Progenitor cell of endocrine pancreas (in vitro differentiated cells): ENCODE measurements around the gene SLC6A6. TPM values are rescaled to one million over a fixed set of nuclear protein-coding genes. Genes with fewer than 3 reads are reported as not detected.

Experiments used
- DNase-seq: peaks from one replicate; pipeline ENCODE4 v3.0.0; 2021; ENCODE audit warnings: low spot score; ENCODE audit not compliant: unreplicated experiment
- H3K27ac Mint-ChIP-seq: 2 replicates; pipeline ENCODE4 v1.8.0; 2021; ENCODE audit warnings: mild to moderate bottlenecking, moderate library complexity, mixed read lengths
- H3K27me3 Mint-ChIP-seq: 2 replicates; pipeline ENCODE4 v1.8.0; 2021; ENCODE audit warnings: mixed read lengths
- H3K36me3 Mint-ChIP-seq: 2 replicates; pipeline ENCODE4 v1.8.0; 2022; ENCODE audit warnings: mixed read lengths; ENCODE audit not compliant: insufficient read depth
- H3K4me1 Mint-ChIP-seq: 2 replicates; pipeline ENCODE4 v1.8.0; 2021; ENCODE audit warnings: low read depth, mixed read lengths
- H3K4me3 Mint-ChIP-seq: 2 replicates; pipeline ENCODE4 v1.8.0; 2021; ENCODE audit warnings: low read depth, mild to moderate bottlenecking, moderate library complexity, mixed read lengths
- H3K9me3 Mint-ChIP-seq: 2 replicates; pipeline ENCODE4 v1.8.0; 2021; ENCODE audit warnings: low read depth, mixed read lengths
- CTCF ChIP-seq: fragments of 200-600 bp; sonication (generic); IDR thresholded peaks from one replicate; pipeline ENCODE4 v1.5.0; 2021; ENCODE audit warnings: antibody characterized with exemption, mild to moderate bottlenecking; ENCODE audit not compliant: unreplicated experiment
- total RNA-seq: library from RNA; stranded (reverse); gene quantifications from 2 replicates; pipeline ENCODE4 v1.2.1, GENCODE V29; 2021

The SLC6A6 gene
- total RNA-seq, 1 donor from 2014 or later, result 23.8 TPM

DNA sequence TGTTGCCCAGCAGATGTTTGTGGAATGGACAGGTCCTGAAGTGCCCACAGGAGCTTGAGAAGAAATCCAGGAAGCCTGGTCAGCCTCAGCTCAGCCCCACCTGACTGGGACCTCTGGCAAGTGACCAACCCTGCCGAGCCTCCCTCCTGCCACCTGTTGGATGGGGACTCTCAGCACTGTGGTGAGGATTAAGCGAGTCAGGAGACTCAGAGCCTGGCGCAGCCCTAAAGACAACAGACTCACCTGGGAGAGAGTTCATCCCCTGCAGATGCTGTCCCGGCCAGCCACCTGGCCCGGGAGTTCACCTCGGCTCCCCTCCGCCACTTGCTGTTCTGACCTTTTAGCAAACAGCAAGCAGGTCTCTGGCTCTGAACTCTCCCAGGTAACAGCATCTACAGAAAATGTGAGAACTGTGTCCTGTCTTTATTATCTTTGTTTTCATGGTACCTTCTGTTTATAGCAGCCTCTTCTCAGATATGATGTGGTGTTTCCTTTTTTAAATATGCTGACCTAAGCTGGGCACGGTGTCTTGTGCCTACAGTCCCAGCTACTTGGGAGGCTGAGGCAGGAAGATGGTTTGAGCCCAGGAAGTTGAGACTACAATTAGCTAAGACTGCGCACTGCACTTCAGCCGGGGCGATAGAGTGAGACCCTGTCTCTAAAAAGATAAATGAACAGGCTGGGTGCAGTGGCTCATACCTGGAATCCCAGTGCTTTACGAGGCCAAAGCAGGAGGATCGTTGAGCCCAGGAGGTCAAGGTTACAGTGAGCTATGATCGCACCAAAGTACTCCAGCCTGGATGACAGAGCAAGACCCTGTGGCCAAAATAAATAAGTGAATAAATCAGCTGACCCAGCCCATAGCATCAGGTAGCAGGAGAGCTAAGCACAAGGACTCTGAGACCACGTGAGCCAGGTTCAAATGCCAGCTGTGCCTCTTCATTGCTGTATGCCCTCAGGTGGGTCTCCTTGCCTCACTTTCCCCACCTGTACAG lies 32.4 kb upstream of the SLC6A6 start:
- no peaks in the 10 kb centered on the region for H3K9me3 Mint-ChIP-seq
- peak overlapping the region; percentile 41 for H3K27ac Mint-ChIP-seq
- H3K36me3 Mint-ChIP-seq, result no peaks in the 10 kb centered on the region
- peak; percentile 42 for TF ChIP-seq CTCF
- H3K4me1 Mint-ChIP-seq, result peaks cover 10% of the 10 kb centered on the region
- peaks cover 35% of the 10 kb centered on the region for H3K27me3 Mint-ChIP-seq
- H3K4me3 Mint-ChIP-seq, result no peak overlapping the region
- DNase-seq, result no peak

DNA sequence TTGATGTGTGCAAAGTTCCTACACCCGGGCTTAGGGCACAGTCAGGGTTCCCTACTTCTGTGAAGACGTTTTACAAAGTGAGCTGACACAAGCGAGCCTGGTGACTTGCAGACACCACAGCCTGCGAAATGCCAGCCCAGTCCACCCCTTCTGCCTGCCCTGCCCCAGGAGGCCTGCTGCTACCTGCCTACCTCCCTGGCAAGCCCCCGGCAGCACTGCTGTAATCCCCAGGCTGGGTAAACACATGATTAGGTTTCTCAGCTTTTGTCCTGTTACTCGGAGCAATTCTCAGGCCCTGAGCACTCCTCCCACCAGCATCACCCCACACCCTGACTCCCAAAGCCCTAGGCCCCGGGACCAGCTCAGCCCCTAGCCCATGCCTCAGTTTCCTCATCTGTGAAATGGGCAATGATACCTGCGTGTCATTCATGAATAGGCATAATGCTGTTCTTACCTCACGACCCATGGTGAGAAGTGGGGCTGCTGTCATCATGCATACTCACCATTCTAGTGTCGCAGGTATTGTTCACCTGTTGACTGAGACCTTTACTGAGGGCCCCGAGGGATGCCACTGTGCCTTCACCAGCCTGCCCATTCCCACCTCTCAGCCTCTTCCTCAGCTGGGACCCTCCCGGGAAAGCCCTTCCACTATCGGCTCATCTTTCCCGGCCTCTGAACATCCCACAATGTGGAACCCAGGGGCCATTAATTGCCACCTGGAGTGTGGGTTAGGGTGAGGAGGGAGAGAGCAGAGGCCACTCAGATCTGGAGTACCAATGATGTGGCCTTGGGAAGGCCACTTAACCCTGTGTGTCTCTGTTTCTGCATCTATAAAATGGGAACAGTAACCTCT lies 31.5 kb upstream of the SLC6A6 start:
- Mint-ChIP-seq H3K27ac (no peak overlapping the region), H3K9me3 (no peaks in the 10 kb centered on the region), H3K4me1 (peaks cover 9% of the 10 kb centered on the region), H3K27me3 (peaks cover 26% of the 10 kb centered on the region), H3K4me3 (no peak overlapping the region), H3K36me3 (no peaks in the 10 kb centered on the region)
- TF ChIP-seq CTCF, result no peak
- DNase-seq, result no peak

- Mint-ChIP-seq H3K27ac (peak overlapping the region; percentile 67), H3K4me3 (no peak overlapping the region), H3K9me3 (no peaks in the 10 kb centered on the region), H3K36me3 (no peaks in the 10 kb centered on the region), H3K27me3 (peaks cover 20% of the 10 kb centered on the region), H3K4me1 (peaks cover 9% of the 10 kb centered on the region)
- TF ChIP-seq CTCF, result no peak
- no peak for DNase-seq
These were observed 30.6 kb upstream of the SLC6A6 start for GRCh38 chr3:14371573-14372474.

GRCh38 chr3:14372587-14372986 lies 29.8 kb upstream of the SLC6A6 start:
- Mint-ChIP-seq H3K36me3 (no peaks in the 10 kb centered on the region), H3K27me3 (peaks cover 14% of the 10 kb centered on the region), H3K27ac (no peak overlapping the region), H3K4me3 (no peak overlapping the region), H3K9me3 (no peaks in the 10 kb centered on the region), H3K4me1 (peaks cover 9% of the 10 kb centered on the region)
- TF ChIP-seq CTCF, result no peak
- DNase-seq, result no peak
